ENCODE measurements around the gene KCNMA1. TPM values are rescaled to one million over a fixed set of nuclear protein-coding genes. Genes with fewer than 3 reads are reported as not detected.
"Not testable (repeated sequence)": the region's sequence is repeated elsewhere in the genome, so short reads cannot be mapped to it uniquely, and the experiment has no call there.

KCNMA1 gene
- total RNA-seq, 1 donor from 2014 or later, result 2.5 TPM

GRCh38 chr10:77526868-77527617 is 110.6 kb downstream of the KCNMA1 start:
- intact Hi-C loops (cut with micrococcal nuclease), result no loop called here

GRCh38 chr10:77524281-77524711 is 113.3 kb downstream of the KCNMA1 start:
- DNase-seq, result no peak
- intact Hi-C loops (cut with micrococcal nuclease), result no loop called here
- no peak for ATAC-seq

More at GRCh38 chr10:77526868-77527617, 110.6 kb downstream of the KCNMA1 start:
- ATAC-seq (no peak), DNase-seq (no peak)

- intact Hi-C loops (cut with micrococcal nuclease), result no loop called here
- no peak for DNase-seq
- no peak for ATAC-seq
Measured at GRCh38 chr10:77522268-77522809, 115.3 kb downstream of the KCNMA1 start.

- DNase-seq (no peak), ATAC-seq (no peak)
- intact Hi-C loops (cut with micrococcal nuclease), result no loop called here
Measured at GRCh38 chr10:77520995-77521394, 116.6 kb downstream of the KCNMA1 start.

GRCh38 chr10:77520290-77520689 is 117.3 kb downstream of the KCNMA1 start:
- intact Hi-C loops (cut with micrococcal nuclease), result no loop called here
- DNase-seq (no peak), ATAC-seq (no peak)

- intact Hi-C loops (cut with micrococcal nuclease); ATAC-seq: not testable (repeated sequence)
Measured at GRCh38 chr10:77519791-77520190, 117.8 kb downstream of the KCNMA1 start.

GRCh38 chr10:77518910-77519274 is 118.7 kb downstream of the KCNMA1 start:
- ATAC-seq (no peak), DNase-seq (no peak)
- intact Hi-C loops (cut with micrococcal nuclease), result no loop called here

More at GRCh38 chr10:77519791-77520190, 117.8 kb downstream of the KCNMA1 start:
- DNase-seq, result not testable (repeated sequence)

GRCh38 chr10:77518241-77518909 is 119.2 kb downstream of the KCNMA1 start:
- no peak for ATAC-seq
- intact Hi-C loops (cut with micrococcal nuclease), result no loop called here
- no peak for DNase-seq

- intact Hi-C loops (cut with micrococcal nuclease), result no loop called here
- ATAC-seq (no peak), DNase-seq (no peak)
Measured at GRCh38 chr10:77516575-77516974, 121.0 kb downstream of the KCNMA1 start.

- no peak for ATAC-seq
- intact Hi-C loops (cut with micrococcal nuclease), result no loop called here
- no peak for DNase-seq
Measured at GRCh38 chr10:77514870-77515269, 122.7 kb downstream of the KCNMA1 start.

GRCh38 chr10:77513781-77514331 is 123.8 kb downstream of the KCNMA1 start:
- intact Hi-C loops (cut with micrococcal nuclease), result no loop called here
- DNase-seq, result no peak
- peak; percentile 86 for ATAC-seq

- ATAC-seq (no peak), DNase-seq (no peak)
- intact Hi-C loops (cut with micrococcal nuclease), result no loop called here
Measured at GRCh38 chr10:77513220-77513619, 124.4 kb downstream of the KCNMA1 start.

- intact Hi-C loops (cut with micrococcal nuclease), result no loop called here
- ATAC-seq (no peak), DNase-seq (no peak)
Measured at GRCh38 chr10:77512219-77512578, 125.4 kb downstream of the KCNMA1 start.

GRCh38 chr10:77511498-77512218 is 126.0 kb downstream of the KCNMA1 start:
- no peak for ATAC-seq
- intact Hi-C loops (cut with micrococcal nuclease), result no loop called here

GRCh38 chr10:77510695-77511094 is 126.9 kb downstream of the KCNMA1 start:
- intact Hi-C loops (cut with micrococcal nuclease), result no loop called here
- no peak for ATAC-seq

More at GRCh38 chr10:77511498-77512218, 126.0 kb downstream of the KCNMA1 start:
- DNase-seq, result no peak

GRCh38 chr10:77510294-77510693 is 127.3 kb downstream of the KCNMA1 start:
- DNase-seq, result no peak

More at GRCh38 chr10:77510695-77511094, 126.9 kb downstream of the KCNMA1 start:
- no peak for DNase-seq

GRCh38 chr10:77509391-77509790 is 128.2 kb downstream of the KCNMA1 start:
- intact Hi-C loops (cut with micrococcal nuclease), result no loop called here
- no peak for DNase-seq
- ATAC-seq, result no peak

More at GRCh38 chr10:77510294-77510693, 127.3 kb downstream of the KCNMA1 start:
- ATAC-seq, result no peak
- intact Hi-C loops (cut with micrococcal nuclease), result no loop called here

- no peak for DNase-seq
- peak; percentile 74 for ATAC-seq
- intact Hi-C loops (cut with micrococcal nuclease), result no loop called here
Measured at GRCh38 chr10:77507291-77507880, 130.2 kb downstream of the KCNMA1 start.
